NCI-H187 (cell line): ENCODE measurements around the gene SCARB1.

Experiments used
- DNase-seq, 2 experiments: peaks; one replicate each; lab custom pipeline; 2025; lab: John Stamatoyannopoulos, UW

The SCARB1 gene

DNA sequence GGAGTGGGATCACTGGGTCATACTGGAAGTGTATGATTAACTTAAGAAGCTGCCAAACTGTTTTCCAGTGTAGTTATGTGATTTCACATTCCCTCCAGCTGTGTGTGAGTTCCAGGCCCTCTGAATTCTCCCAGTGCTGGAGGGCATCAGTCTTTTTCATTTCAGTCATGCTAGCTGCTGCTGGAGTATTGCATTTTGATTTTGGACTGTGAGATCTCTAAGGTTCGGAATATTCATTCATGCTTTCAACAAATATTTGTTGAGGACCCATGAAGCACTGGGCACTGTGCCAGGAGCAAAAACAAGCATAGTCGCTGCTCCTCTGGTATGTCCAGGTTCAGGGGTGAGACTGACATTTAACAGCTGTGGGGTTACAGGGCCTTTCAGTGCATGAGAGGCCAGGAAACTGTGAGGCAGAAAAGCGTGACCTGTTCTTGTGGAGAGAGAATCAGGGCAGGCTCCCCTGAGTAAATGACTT is 133.2 kb downstream of the SCARB1 start:
- peak in 1 of 2 experiments; percentile 20 for DNase-seq

GRCh38 chr12:124727922-124728321 is 135.7 kb downstream of the SCARB1 start:
- DNase-seq: no peak

- DNase-seq: no peak
Measured at GRCh38 chr12:124727264-124727800, 136.3 kb downstream of the SCARB1 start.
